HepG2 (cell line): ENCODE measurements around the gene SH3PXD2A. TPM values are rescaled to one million over a fixed set of nuclear protein-coding genes. Genes with fewer than 3 reads are reported as not detected.

Source experiments
- ATAC-seq: fragments of 200-7000 bp; cut with Tn5 transposase; 3 replicates; pipeline ENCODE4 v1.9.1; 2020; ENCODE audit warnings: mild to moderate bottlenecking, moderate library complexity
- BruUV-seq: library from RNA; stranded (reverse); fragments of 400-500 nt; replicated peaks from 2 replicates; lab custom pipeline; 2021; lab: Mats Ljungman, UMichigan
- CTCF ChIA-PET: fragments of 300-600 bp; formaldehyde crosslinking; extraction: SDS; loops from one replicate; lab custom pipeline; 2021; ENCODE audit warnings: low total read pairs, inconsistent platforms, low intra/inter-chr PET ratio; lab: Yijun Ruan, JAX
- POLR2A ChIA-PET: fragments of 350-600 bp; sonication (Branson Sonifier 250); formaldehyde crosslinking; loops from one replicate; lab custom pipeline; 2020; ENCODE audit warnings: antibody characterized with exemption, inconsistent platforms; lab: Yijun Ruan, JAX
- DNase-seq: peaks from one replicate; pipeline ENCODE4 v3.0.0-alpha.2; 2015; ENCODE audit warnings: low spot score
- FAIRE-seq: peaks from 3 replicates; lab custom pipeline; 2011; peaks lifted over from hg19 to GRCh38; lab: Jason Lieb, UNC
- H2AFZ ChIP-seq: one replicate; pipeline ENCODE4 v1.6.1; 2011; ENCODE audit warnings: low read length, inconsistent platforms
- H3K27ac ChIP-seq: fragments of 300-600 bp; 3 replicates; pipeline ENCODE4 v1.8.0; 2011; ENCODE audit warnings: mixed run types, mild to moderate bottlenecking, mixed read lengths, low read length, inconsistent platforms; ENCODE audit not compliant: insufficient read depth; ENCODE audit errors: extremely low read length
- H3K27me3 ChIP-seq, 2 experiments: fragments of 200-600 bp in 1 of 2; 2 replicates in 1 of 2; 3 replicates in 1 of 2; pipeline versions ENCODE4 v1.6.0 to v1.8.0; 2011; ENCODE audit warnings: low read length in 2 of 2, mild to moderate bottlenecking in 2 of 2, moderate library complexity in 2 of 2, inconsistent platforms in 1 of 2; ENCODE audit not compliant: insufficient read depth in 2 of 2, control insufficient read depth in 1 of 2
- H3K36me3 ChIP-seq, 2 experiments: fragments of 200-600 bp in 1 of 2; replicated peaks in 1 of 2; 2 replicates in 1 of 2; 3 replicates in 1 of 2; pipeline versions ENCODE4 v1.5.1 to v1.8.0; 2011; ENCODE audit warnings: low read length in 2 of 2, inconsistent platforms in 1 of 2; ENCODE audit not compliant: insufficient read depth in 2 of 2, control insufficient read depth in 1 of 2
- H3K4me1 ChIP-seq: 2 replicates; pipeline ENCODE4 v1.5.1; 2012; ENCODE audit warnings: low read length, inconsistent platforms; ENCODE audit not compliant: insufficient read depth
- H3K4me2 ChIP-seq: 2 replicates; pipeline ENCODE4 v1.6.0; 2011; ENCODE audit warnings: low read depth, low read length, inconsistent platforms
- H3K4me3 ChIP-seq, 3 experiments: fragments of 200-600 bp in 1 of 3; sonication (generic), shearing (Covaris generic) in 1 of 3; replicated peaks in 1 of 3; 2 replicates each; pipeline ENCODE4 v1.5.1; 2011 to 2016; ENCODE audit warnings: low read length in 3 of 3, inconsistent platforms in 2 of 3, low read depth in 2 of 3, mild to moderate bottlenecking in 2 of 3, control low read depth in 1 of 3, mixed read lengths in 1 of 3; ENCODE audit not compliant: insufficient read depth in 1 of 3
- H3K79me2 ChIP-seq: one replicate; pipeline ENCODE4 v1.6.1; 2011; ENCODE audit warnings: low read length, inconsistent platforms; ENCODE audit not compliant: insufficient read depth
- H3K9ac ChIP-seq: 2 replicates; pipeline ENCODE4 v1.6.0; 2011; ENCODE audit warnings: mild to moderate bottlenecking, low read depth, low read length, inconsistent platforms; ENCODE audit not compliant: insufficient read depth
- H3K9me3 ChIP-seq: 2 replicates; pipeline ENCODE4 v1.5.1; 2012; ENCODE audit warnings: mild to moderate bottlenecking, low read length
- H4K20me1 ChIP-seq: 2 replicates; pipeline ENCODE4 v1.6.0; 2011; ENCODE audit warnings: inconsistent platforms, mild to moderate bottlenecking, low read length, moderate library complexity; ENCODE audit not compliant: insufficient read depth
- ARID5B ChIP-seq: IDR thresholded peaks from 2 replicates; pipeline ENCODE4 v1.4.0; 2020; ENCODE audit warnings: mild to moderate bottlenecking, missing genetic modification reagents
- CSRNP2 ChIP-seq: sonication (generic); formaldehyde crosslinking; conservative IDR thresholded peaks from 2 replicates; pipeline ENCODE4 v1.8.0; 2022; ENCODE audit warnings: low read depth, missing genetic modification reagents
- GATAD1 ChIP-seq: IDR thresholded peaks from 2 replicates; pipeline ENCODE4 v1.6.1; 2016; ENCODE audit warnings: missing genetic modification reagents, missing compliant biosample characterization
- HOXA9 ChIP-seq: sonication (generic); formaldehyde crosslinking; IDR thresholded peaks from 2 replicates; pipeline ENCODE4 v1.8.1; 2022; ENCODE audit warnings: missing genetic modification reagents, mild to moderate bottlenecking, moderate library complexity, borderline replicate concordance
- KIAA2018 ChIP-seq: sonication (generic); formaldehyde crosslinking; IDR thresholded peaks from 2 replicates; pipeline ENCODE4 v1.5.0; 2020; ENCODE audit warnings: mild to moderate bottlenecking, missing genetic modification reagents, borderline replicate concordance
- MYPOP ChIP-seq: sonication (generic); formaldehyde crosslinking; IDR thresholded peaks from 2 replicates; pipeline ENCODE4 v1.8.1; 2023; ENCODE audit warnings: mild to moderate bottlenecking, moderate library complexity, missing genetic modification reagents
- RFX3 ChIP-seq: IDR thresholded peaks from 2 replicates; pipeline ENCODE4 v1.6.1; 2016; ENCODE audit warnings: missing biosample characterization, missing genetic modification reagents
- ZBTB42 ChIP-seq: sonication (generic); formaldehyde crosslinking; IDR thresholded peaks from 2 replicates; pipeline ENCODE4 v1.5.0; 2020; ENCODE audit warnings: mild to moderate bottlenecking, missing genetic modification reagents
- WGBS: methylation state at CpG from one replicate; pipeline ENCODE4 v1.1.6; 2017; ENCODE audit warnings: low lambda C conversion rate; 5-methylcytosine and 5-hydroxymethylcytosine counted together
- in situ Hi-C: cut with HindIII; loops from 2 replicates; pipeline ENCODE4 v1.10.0; 2017; ENCODE audit warnings: low pct_unique_long_range_greater_than_20kb; ENCODE audit not compliant: extremely low pct_ligation_motif_present
- intact Hi-C: fragments of 100-400 bp; cut with micrococcal nuclease; formaldehyde crosslinking; loops from one replicate; pipeline ENCODE4 v1.10.0; 2022; ENCODE audit not compliant: unreplicated experiment
- polyA plus RNA-seq, 8 experiments: library from polyadenylated mRNA; depleted of rRNA in 3 of 8; stranded (reverse) in 7 of 8; unstranded in 1 of 8; fragments of >200 nt; fragmentation: Illumina TruSeq in 4 of 8; extraction: Trizol in 4 of 8; gene quantifications; 2 replicates each; pipeline versions ENCODE4 v1.2.1 to v1.2.3, GENCODE V29; 2011 to 2016; ENCODE audit warnings: low read depth in 4 of 8, missing spikeins in 1 of 8, mixed read lengths in 1 of 8; ENCODE audit not compliant: insufficient read depth in 1 of 8
- total RNA-seq, 5 experiments: library from RNA; depleted of rRNA; stranded (reverse); fragments of >200 nt; fragmentation: Illumina TruSeq; extraction: Trizol; gene quantifications; 2 replicates each; pipeline ENCODE4 v1.2.3, GENCODE V29; 2016; ENCODE audit warnings: low read depth in 1 of 5

SH3PXD2A gene
- total and polyA plus RNA-seq, 2 of the 13 experiments (the other 11 are each of a cell fraction or from before 2014, with no cell fraction given) = 11.1 to 11.3 TPM

- Histone ChIP-seq H3K4me1 (no peaks in the 10 kb centered on the region), H3K4me3 (no peak overlapping the region), H3K79me2 (no peaks in the 10 kb centered on the region), H3K27me3 (no peaks in the 10 kb centered on the region), H3K36me3 (no peaks in the 10 kb centered on the region), H4K20me1 (no peaks in the 10 kb centered on the region), H3K9me3 (no peaks in the 10 kb centered on the region), H3K9ac (no peak overlapping the region), H3K4me2 (no peak overlapping the region), H2AFZ (no peak overlapping the region), H3K27ac (no peak overlapping the region)
- BruUV-seq = no TSS peak
- ATAC-seq (no peak), FAIRE-seq (no peak), DNase-seq (no peak)
- ChIA-PET POLR2A (interaction anchor here (1.3 kb wide), 1 partner anchor 12 kb away, joined by 3 read pairs; no protein-coding TSS in a partner anchor), CTCF (no interaction called here)
- 70% methylated on average over 4 of the region's 4 CpGs for WGBS
- in situ Hi-C loops = no loop called here
- intact Hi-C loops = no loop called here
- TF ChIP-seq ZBTB42 (CRISPR knock-in tag) (no peak), CSRNP2 (CRISPR knock-in tag) (no peak), RFX3 (CRISPR knock-in tag) (no peak), MYPOP (CRISPR knock-in tag) (no peak), GATAD1 (CRISPR knock-in tag) (no peak), ARID5B (CRISPR knock-in tag) (no peak), KIAA2018 (no peak), HOXA9 (CRISPR knock-in tag) (no peak)
These were observed 14.0 kb upstream of the SH3PXD2A start for GRCh38 chr10:103869336-103869735.
